SK-N-SH treated with all-trans-retinoic acid at 6 μM for 48 hours (cell line): ENCODE results near the gene NDUFA8.

Source experiments
- ATAC-seq: fragments of 200-7000 bp; cut with Tn5 transposase; 3 replicates; pipeline ENCODE4 v1.9.1; 2020; ENCODE audit warnings: mild to moderate bottlenecking, moderate library complexity
- ARNTL ChIP-seq: fragments of 450-650 bp; formaldehyde crosslinking; IDR thresholded peaks from 2 replicates; pipeline ENCODE4 v1.5.0; 2020; ENCODE audit warnings: low read depth, mild to moderate bottlenecking, moderate library complexity, borderline replicate concordance
- BACH2 ChIP-seq: fragments of 250-450 bp; sonication (Bioruptor Pico); IDR thresholded peaks from 2 replicates; pipeline ENCODE4 v1.9.0; 2021; ENCODE audit warnings: mild to moderate bottlenecking, borderline replicate concordance
- CREB5 ChIP-seq: fragments of 250-450 bp; sonication (Bioruptor Pico); IDR thresholded peaks from 2 replicates; pipeline ENCODE4 v1.5.1; 2020; ENCODE audit warnings: low read depth, mild to moderate bottlenecking, moderate library complexity
- CSDC2 ChIP-seq: fragments of 250-450 bp; sonication (Bioruptor Pico); IDR thresholded peaks from 2 replicates; pipeline ENCODE4 v1.5.0; 2020; ENCODE audit warnings: mild to moderate bottlenecking, moderate library complexity
- ESRRG ChIP-seq: fragments of 250-450 bp; sonication (Bioruptor Pico); IDR thresholded peaks from 2 replicates; pipeline ENCODE4 v1.6.1; 2021; ENCODE audit warnings: mild to moderate bottlenecking
- GLIS3 ChIP-seq: fragments of 250-450 bp; sonication (Bioruptor Pico); IDR thresholded peaks from 2 replicates; pipeline ENCODE4 v1.5.0; 2020; ENCODE audit warnings: mild to moderate bottlenecking, moderate library complexity
- ISL1 ChIP-seq: fragments of 250-450 bp; sonication (Bioruptor Pico); IDR thresholded peaks from 2 replicates; pipeline ENCODE4 v2.1.2; 2022; ENCODE audit warnings: mild to moderate bottlenecking, moderate library complexity
- OSR1 ChIP-seq: fragments of 250-450 bp; sonication (Bioruptor Pico); IDR thresholded peaks from 2 replicates; pipeline ENCODE4 v1.8.0; 2022; ENCODE audit warnings: moderate library complexity, mild to moderate bottlenecking, inconsistent platforms
- PATZ1 ChIP-seq: fragments of 250-450 bp; sonication (Bioruptor Pico); IDR thresholded peaks from 2 replicates; pipeline ENCODE4 v1.8.0; 2020; ENCODE audit warnings: mild to moderate bottlenecking, moderate library complexity, borderline replicate concordance
- PPARA ChIP-seq: fragments of 250-450 bp; sonication (Bioruptor Pico); IDR thresholded peaks from 2 replicates; pipeline ENCODE4 v1.5.0; 2020; ENCODE audit warnings: mild to moderate bottlenecking, borderline replicate concordance
- RARB ChIP-seq: fragments of 250-450 bp; sonication (Bioruptor Pico); IDR thresholded peaks from 2 replicates; pipeline ENCODE4 v1.8.0; 2021; ENCODE audit warnings: mild to moderate bottlenecking, moderate library complexity
- SNAI2 ChIP-seq: fragments of 250-450 bp; sonication (Bioruptor Pico); IDR thresholded peaks from 2 replicates; pipeline ENCODE4 v1.5.0; 2020; ENCODE audit warnings: mild to moderate bottlenecking, moderate library complexity
- TCF4 ChIP-seq: fragments of 250-450 bp; sonication (Bioruptor Pico); IDR thresholded peaks from 2 replicates; pipeline ENCODE4 v1.8.0; 2021; ENCODE audit warnings: mild to moderate bottlenecking, moderate library complexity, borderline replicate concordance
- TOX ChIP-seq: fragments of 250-450 bp; sonication (Bioruptor Pico); IDR thresholded peaks from 2 replicates; pipeline ENCODE4 v1.8.0; 2021; ENCODE audit warnings: mild to moderate bottlenecking, moderate library complexity, borderline replicate concordance
- ZC3H10 ChIP-seq: fragments of 250-450 bp; sonication (Bioruptor Pico); IDR thresholded peaks from 2 replicates; pipeline ENCODE4 v1.5.1; 2021; ENCODE audit warnings: mild to moderate bottlenecking, moderate library complexity
- ZFP3 ChIP-seq: fragments of 250-450 bp; sonication (Bioruptor Pico); IDR thresholded peaks from 2 replicates; pipeline ENCODE4 v1.5.0; 2020; ENCODE audit warnings: mild to moderate bottlenecking, moderate library complexity
- ZFP30 ChIP-seq: fragments of 450-650 bp; formaldehyde crosslinking; IDR thresholded peaks from 2 replicates; pipeline ENCODE4 v1.5.0; 2022; ENCODE audit warnings: mild to moderate bottlenecking, moderate library complexity
- ZNF565 ChIP-seq: fragments of 450-650 bp; formaldehyde crosslinking; conservative IDR thresholded peaks from 2 replicates; pipeline ENCODE4 v1.5.0; 2020; ENCODE audit warnings: low read depth, mild to moderate bottlenecking, moderate library complexity
- ZNF70 ChIP-seq: fragments of 450-650 bp; formaldehyde crosslinking; IDR thresholded peaks from 2 replicates; pipeline ENCODE4 v1.5.0; 2020; ENCODE audit warnings: mild to moderate bottlenecking, moderate library complexity
- ZNF8 ChIP-seq: fragments of 450-650 bp; formaldehyde crosslinking; IDR thresholded peaks from 2 replicates; pipeline ENCODE4 v1.5.0; 2020; ENCODE audit warnings: mild to moderate bottlenecking, moderate library complexity
- TF ChIP-seq, protein P1 (sequence below): fragments of 250-450 bp; sonication (Bioruptor Pico); IDR thresholded peaks from 2 replicates; pipeline ENCODE4 v1.8.0; 2021; ENCODE audit warnings: low read depth, mild to moderate bottlenecking, moderate library complexity, borderline replicate concordance
- TF ChIP-seq, protein P2 (sequence below): fragments of 250-450 bp; sonication (Bioruptor Pico); IDR thresholded peaks from 2 replicates; pipeline ENCODE4 v1.5.1; 2021; ENCODE audit warnings: mild to moderate bottlenecking, moderate library complexity
- TF ChIP-seq, protein P3 (sequence below): fragments of 250-450 bp; sonication (Bioruptor Pico); IDR thresholded peaks from 2 replicates; pipeline ENCODE4 v1.5.0; 2020; ENCODE audit warnings: mild to moderate bottlenecking, moderate library complexity

NDUFA8 gene

DNA sequence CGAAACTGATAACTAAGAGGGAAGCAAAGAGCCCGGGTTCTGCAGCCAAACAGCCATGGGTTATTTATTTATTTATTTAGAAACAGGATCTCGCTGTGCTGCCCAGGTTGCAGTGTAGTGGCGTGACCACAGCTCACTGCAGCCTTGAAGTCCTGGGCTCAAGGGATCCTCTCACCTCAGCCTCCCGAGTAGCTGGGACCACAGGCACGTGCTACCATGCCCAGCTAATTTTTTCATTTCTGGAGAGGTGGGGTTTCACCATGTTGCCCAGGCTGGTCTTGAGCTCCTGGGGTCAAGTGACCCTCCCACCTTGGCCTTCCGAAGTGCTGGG is 24.1 kb downstream of the NDUFA8 start:
- TF ChIP-seq RARB (CRISPR knock-in tag) (no peak), TOX (CRISPR knock-in tag) (no peak), BACH2 (no peak), ZNF565 (CRISPR knock-in tag) (no peak), ZFP30 (no peak)
- ATAC-seq: no peak

- TF ChIP-seq ARNTL (CRISPR knock-in tag): no peak
- no peak for TF ChIP-seq GLIS3 (CRISPR knock-in tag)
- TF ChIP-seq ESRRG (CRISPR knock-in tag): no peak
- no peak for TF ChIP-seq BACH2
- TF ChIP-seq PATZ1 (CRISPR knock-in tag): no peak
- TF ChIP-seq OSR1 (CRISPR knock-in tag): no peak
- no peak for TF ChIP-seq ISL1
- TF ChIP-seq, protein P1, sequence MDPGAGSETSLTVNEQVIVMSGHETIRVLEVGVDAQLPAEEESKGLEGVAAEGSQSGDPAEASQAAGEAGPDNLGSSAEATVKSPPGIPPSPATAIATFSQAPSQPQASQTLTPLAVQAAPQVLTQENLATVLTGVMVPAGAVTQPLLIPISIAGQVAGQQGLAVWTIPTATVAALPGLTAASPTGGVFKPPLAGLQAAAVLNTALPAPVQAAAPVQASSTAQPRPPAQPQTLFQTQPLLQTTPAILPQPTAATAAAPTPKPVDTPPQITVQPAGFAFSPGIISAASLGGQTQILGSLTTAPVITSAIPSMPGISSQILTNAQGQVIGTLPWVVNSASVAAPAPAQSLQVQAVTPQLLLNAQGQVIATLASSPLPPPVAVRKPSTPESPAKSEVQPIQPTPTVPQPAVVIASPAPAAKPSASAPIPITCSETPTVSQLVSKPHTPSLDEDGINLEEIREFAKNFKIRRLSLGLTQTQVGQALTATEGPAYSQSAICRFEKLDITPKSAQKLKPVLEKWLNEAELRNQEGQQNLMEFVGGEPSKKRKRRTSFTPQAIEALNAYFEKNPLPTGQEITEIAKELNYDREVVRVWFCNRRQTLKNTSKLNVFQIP: no peak
- TF ChIP-seq, protein P2, sequence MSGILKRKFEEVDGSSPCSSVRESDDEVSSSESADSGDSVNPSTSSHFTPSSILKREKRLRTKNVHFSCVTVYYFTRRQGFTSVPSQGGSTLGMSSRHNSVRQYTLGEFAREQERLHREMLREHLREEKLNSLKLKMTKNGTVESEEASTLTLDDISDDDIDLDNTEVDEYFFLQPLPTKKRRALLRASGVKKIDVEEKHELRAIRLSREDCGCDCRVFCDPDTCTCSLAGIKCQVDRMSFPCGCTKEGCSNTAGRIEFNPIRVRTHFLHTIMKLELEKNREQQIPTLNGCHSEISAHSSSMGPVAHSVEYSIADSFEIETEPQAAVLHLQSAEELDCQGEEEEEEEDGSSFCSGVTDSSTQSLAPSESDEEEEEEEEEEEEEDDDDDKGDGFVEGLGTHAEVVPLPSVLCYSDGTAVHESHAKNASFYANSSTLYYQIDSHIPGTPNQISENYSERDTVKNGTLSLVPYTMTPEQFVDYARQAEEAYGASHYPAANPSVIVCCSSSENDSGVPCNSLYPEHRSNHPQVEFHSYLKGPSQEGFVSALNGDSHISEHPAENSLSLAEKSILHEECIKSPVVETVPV (CRISPR knock-in tag): no peak
- no peak for TF ChIP-seq PPARA (CRISPR knock-in tag)
- TF ChIP-seq TOX (CRISPR knock-in tag): no peak
- TF ChIP-seq ZNF565 (CRISPR knock-in tag): no peak
- no peak for TF ChIP-seq ZNF8
- no peak for TF ChIP-seq ZFP3 (CRISPR knock-in tag)
- TF ChIP-seq SNAI2 (CRISPR knock-in tag): no peak
- TF ChIP-seq TCF4 (CRISPR knock-in tag): no peak
- no peak for TF ChIP-seq CSDC2
- ATAC-seq: no peak
Observed at GRCh38 chr9:122134822-122135528, 24.6 kb downstream of the NDUFA8 start.

DNA sequence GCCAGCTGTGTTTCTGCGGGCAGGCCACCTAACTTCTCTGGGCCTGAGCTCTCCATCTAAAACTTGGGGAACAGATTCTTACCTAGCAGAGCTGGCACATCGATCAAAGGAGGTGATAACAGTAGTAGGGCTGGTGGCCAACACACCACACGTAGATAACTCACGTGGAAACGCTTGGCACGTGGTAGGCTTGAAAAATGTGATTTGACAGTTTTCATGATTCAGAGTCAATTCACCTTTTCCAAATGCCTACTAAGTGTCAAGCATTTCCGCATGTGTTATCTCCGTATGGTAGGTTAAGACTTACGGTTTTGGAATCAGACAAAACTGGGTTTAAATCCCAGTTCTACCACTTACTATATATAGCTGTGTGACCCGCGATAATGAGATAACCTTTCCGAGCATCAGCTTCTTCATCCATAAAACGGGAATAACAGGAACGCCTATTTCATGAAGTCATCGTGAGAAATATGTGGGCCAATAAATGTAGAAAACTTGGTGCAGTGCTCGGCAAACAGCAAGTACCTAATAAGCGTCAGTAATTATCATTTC is 25.5 kb downstream of the NDUFA8 start:
- TF ChIP-seq ZNF8 (no peak), PATZ1 (CRISPR knock-in tag) (no peak), ARNTL (CRISPR knock-in tag) (no peak), RARB (CRISPR knock-in tag) (no peak), TOX (CRISPR knock-in tag) (no peak), TCF4 (CRISPR knock-in tag) (no peak), ZC3H10 (CRISPR knock-in tag) (no peak), GLIS3 (CRISPR knock-in tag) (no peak), OSR1 (CRISPR knock-in tag) (no peak), ESRRG (CRISPR knock-in tag) (no peak), ZFP30 (no peak), ZNF70 (CRISPR knock-in tag) (no peak), CREB5 (CRISPR knock-in tag) (no peak), ZNF565 (CRISPR knock-in tag) (no peak), PPARA (CRISPR knock-in tag) (no peak), BACH2 (no peak)
- TF ChIP-seq, protein P1: no peak
- TF ChIP-seq, protein P3, sequence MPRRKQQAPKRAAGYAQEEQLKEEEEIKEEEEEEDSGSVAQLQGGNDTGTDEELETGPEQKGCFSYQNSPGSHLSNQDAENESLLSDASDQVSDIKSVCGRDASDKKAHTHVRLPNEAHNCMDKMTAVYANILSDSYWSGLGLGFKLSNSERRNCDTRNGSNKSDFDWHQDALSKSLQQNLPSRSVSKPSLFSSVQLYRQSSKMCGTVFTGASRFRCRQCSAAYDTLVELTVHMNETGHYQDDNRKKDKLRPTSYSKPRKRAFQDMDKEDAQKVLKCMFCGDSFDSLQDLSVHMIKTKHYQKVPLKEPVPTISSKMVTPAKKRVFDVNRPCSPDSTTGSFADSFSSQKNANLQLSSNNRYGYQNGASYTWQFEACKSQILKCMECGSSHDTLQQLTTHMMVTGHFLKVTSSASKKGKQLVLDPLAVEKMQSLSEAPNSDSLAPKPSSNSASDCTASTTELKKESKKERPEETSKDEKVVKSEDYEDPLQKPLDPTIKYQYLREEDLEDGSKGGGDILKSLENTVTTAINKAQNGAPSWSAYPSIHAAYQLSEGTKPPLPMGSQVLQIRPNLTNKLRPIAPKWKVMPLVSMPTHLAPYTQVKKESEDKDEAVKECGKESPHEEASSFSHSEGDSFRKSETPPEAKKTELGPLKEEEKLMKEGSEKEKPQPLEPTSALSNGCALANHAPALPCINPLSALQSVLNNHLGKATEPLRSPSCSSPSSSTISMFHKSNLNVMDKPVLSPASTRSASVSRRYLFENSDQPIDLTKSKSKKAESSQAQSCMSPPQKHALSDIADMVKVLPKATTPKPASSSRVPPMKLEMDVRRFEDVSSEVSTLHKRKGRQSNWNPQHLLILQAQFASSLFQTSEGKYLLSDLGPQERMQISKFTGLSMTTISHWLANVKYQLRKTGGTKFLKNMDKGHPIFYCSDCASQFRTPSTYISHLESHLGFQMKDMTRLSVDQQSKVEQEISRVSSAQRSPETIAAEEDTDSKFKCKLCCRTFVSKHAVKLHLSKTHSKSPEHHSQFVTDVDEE (CRISPR knock-in tag): no peak
- ATAC-seq: no peak
